Measurements from ENCODE around the gene MGAT4A. TPM values are rescaled to one million over a fixed set of nuclear protein-coding genes. Genes with fewer than 3 reads are reported as not detected.

The MGAT4A gene
- total RNA-seq, 1 donor from 2014 or later = 1.7 TPM

GRCh38 chr2:98654699-98655495, 76.0 kb downstream of the MGAT4A start:
- H4K20me1 ChIP-seq (ENCODE audit: insufficient read depth, low read length) = no peaks in the 10 kb centered on the region
- no peak overlapping the region for H3K9ac ChIP-seq (ENCODE audit: low read length)
- TF ChIP-seq EZH2 (IDR thresholded peaks at IDR 0.05; ENCODE audit: insufficient read depth, low read length) (no peak), CTCF (IDR thresholded peaks at IDR 0.05; ENCODE audit: insufficient read depth, low read depth, low read length) (no peak)
- H3K27me3 ChIP-seq (ENCODE audit: insufficient read depth, low read length) = no peaks in the 10 kb centered on the region
- peaks cover 2% of the 10 kb centered on the region for H3K9me3 Mint-ChIP-seq (ENCODE audit: unreplicated experiment)
- no peak overlapping the region for H2AFZ ChIP-seq (ENCODE audit: low read depth, low read length)
- no peak overlapping the region for H3K4me3 Mint-ChIP-seq (ENCODE audit: unreplicated experiment)
- H3K9me3 ChIP-seq (ENCODE audit: insufficient read depth, low read depth, low read length) = no peaks in the 10 kb centered on the region
- H3K36me3 ChIP-seq (ENCODE audit: insufficient read depth, low read length) = no peaks in the 10 kb centered on the region
- no peak overlapping the region for H3K4me2 ChIP-seq (ENCODE audit: low read length)
- H3K79me2 ChIP-seq (ENCODE audit: insufficient read depth, low read length) = no peaks in the 10 kb centered on the region
- no peak for DNase-seq (ENCODE audit: low read depth)
- no peaks in the 10 kb centered on the region for H3K27me3 Mint-ChIP-seq (ENCODE audit: low read depth, unreplicated experiment)
- no peak overlapping the region for H3K27ac Mint-ChIP-seq (ENCODE audit: unreplicated experiment)
- no peak overlapping the region for H3K4me3 ChIP-seq (ENCODE audit: insufficient read depth, low read depth, low read length)
- H3K4me1 ChIP-seq (ENCODE audit: insufficient read depth, low read length) = no peaks in the 10 kb centered on the region
- FAIRE-seq = no peak
- no peak overlapping the region for H3K27ac ChIP-seq (ENCODE audit: low read depth, low read length)
- H3K36me3 Mint-ChIP-seq (ENCODE audit: low read depth, unreplicated experiment) = no peaks in the 10 kb centered on the region
- H3K4me1 Mint-ChIP-seq (ENCODE audit: low read depth, unreplicated experiment) = peaks cover 2% of the 10 kb centered on the region

- DNase-seq (ENCODE audit: low read depth) (no peak), FAIRE-seq (no peak)
- no peaks in the 10 kb centered on the region for H3K27me3 ChIP-seq (ENCODE audit: insufficient read depth, low read length)
- peaks cover 2% of the 10 kb centered on the region for H3K9me3 Mint-ChIP-seq (ENCODE audit: unreplicated experiment)
- no peak overlapping the region for H3K4me3 Mint-ChIP-seq (ENCODE audit: unreplicated experiment)
- H2AFZ ChIP-seq (ENCODE audit: low read depth, low read length) = no peak overlapping the region
- H3K4me1 Mint-ChIP-seq (ENCODE audit: low read depth, unreplicated experiment) = peaks cover 4% of the 10 kb centered on the region
- H3K36me3 ChIP-seq (ENCODE audit: insufficient read depth, low read length) = no peaks in the 10 kb centered on the region
- no peak overlapping the region for H3K9ac ChIP-seq (ENCODE audit: low read length)
- no peaks in the 10 kb centered on the region for H3K79me2 ChIP-seq (ENCODE audit: insufficient read depth, low read length)
- H3K27me3 Mint-ChIP-seq (ENCODE audit: low read depth, unreplicated experiment) = no peaks in the 10 kb centered on the region
- TF ChIP-seq EZH2 (IDR thresholded peaks at IDR 0.05; ENCODE audit: insufficient read depth, low read length) (no peak), CTCF (IDR thresholded peaks at IDR 0.05; ENCODE audit: insufficient read depth, low read depth, low read length) (no peak)
- H3K27ac Mint-ChIP-seq (ENCODE audit: unreplicated experiment) = no peak overlapping the region
- no peaks in the 10 kb centered on the region for H3K36me3 Mint-ChIP-seq (ENCODE audit: low read depth, unreplicated experiment)
- H3K27ac ChIP-seq (ENCODE audit: low read depth, low read length) = no peak overlapping the region
- no peak overlapping the region for H3K4me3 ChIP-seq (ENCODE audit: insufficient read depth, low read depth, low read length)
- no peaks in the 10 kb centered on the region for H3K9me3 ChIP-seq (ENCODE audit: insufficient read depth, low read depth, low read length)
- no peaks in the 10 kb centered on the region for H4K20me1 ChIP-seq (ENCODE audit: insufficient read depth, low read length)
- H3K4me2 ChIP-seq (ENCODE audit: low read length) = no peak overlapping the region
- H3K4me1 ChIP-seq (ENCODE audit: insufficient read depth, low read length) = no peaks in the 10 kb centered on the region
Measured at GRCh38 chr2:98650998-98651397, 79.9 kb downstream of the MGAT4A start.

DNA sequence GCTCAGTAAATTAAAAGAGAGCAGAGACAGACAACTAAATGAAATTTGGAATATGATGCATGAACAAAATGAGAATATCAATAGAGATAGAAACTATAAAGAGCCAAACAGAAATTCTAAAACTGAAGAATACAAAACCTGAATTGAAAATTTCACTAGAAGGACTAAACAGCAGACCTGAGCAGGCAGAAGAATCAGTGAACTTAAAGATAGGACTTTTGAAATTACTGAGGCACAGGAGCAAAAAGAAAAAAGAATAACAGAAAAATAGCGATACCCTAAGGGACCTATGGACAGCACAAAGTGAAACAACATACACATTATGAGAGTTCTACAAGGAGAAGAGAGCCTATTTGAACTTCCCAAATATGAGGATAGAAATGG, 80.9 kb downstream of the MGAT4A start:
- Mint-ChIP-seq H3K36me3 (ENCODE audit: low read depth, unreplicated experiment) (no peaks in the 10 kb centered on the region), H3K4me3 (ENCODE audit: unreplicated experiment) (no peak overlapping the region), H3K27ac (ENCODE audit: unreplicated experiment) (no peak overlapping the region), H3K27me3 (ENCODE audit: low read depth, unreplicated experiment) (no peaks in the 10 kb centered on the region), H3K9me3 (ENCODE audit: unreplicated experiment) (peaks cover 2% of the 10 kb centered on the region), H3K4me1 (ENCODE audit: low read depth, unreplicated experiment) (peaks cover 4% of the 10 kb centered on the region)
- Histone ChIP-seq H3K9ac (ENCODE audit: low read length) (no peak overlapping the region), H3K4me3 (ENCODE audit: insufficient read depth, low read depth, low read length) (no peak overlapping the region), H3K27me3 (ENCODE audit: insufficient read depth, low read length) (no peaks in the 10 kb centered on the region), H2AFZ (ENCODE audit: low read depth, low read length) (no peak overlapping the region), H3K79me2 (ENCODE audit: insufficient read depth, low read length) (no peaks in the 10 kb centered on the region), H3K4me2 (ENCODE audit: low read length) (no peak overlapping the region), H3K4me1 (ENCODE audit: insufficient read depth, low read length) (no peaks in the 10 kb centered on the region), H4K20me1 (ENCODE audit: insufficient read depth, low read length) (no peaks in the 10 kb centered on the region), H3K9me3 (ENCODE audit: insufficient read depth, low read depth, low read length) (no peaks in the 10 kb centered on the region), H3K36me3 (ENCODE audit: insufficient read depth, low read length) (no peaks in the 10 kb centered on the region), H3K27ac (ENCODE audit: low read depth, low read length) (no peak overlapping the region)
- TF ChIP-seq EZH2 (IDR thresholded peaks at IDR 0.05; ENCODE audit: insufficient read depth, low read length) (no peak), CTCF (IDR thresholded peaks at IDR 0.05; ENCODE audit: insufficient read depth, low read depth, low read length) (no peak)
- FAIRE-seq (no peak), DNase-seq (ENCODE audit: low read depth) (no peak)

Measured in astrocyte (in vitro differentiated cells and primary cell).